NCI-H345 (cell line): Measurements from ENCODE around the gene MALRD1.

Experiments used
- DNase-seq: peaks from one replicate; lab custom pipeline; 2025; lab: John Stamatoyannopoulos, UW

Gene MALRD1

DNA sequence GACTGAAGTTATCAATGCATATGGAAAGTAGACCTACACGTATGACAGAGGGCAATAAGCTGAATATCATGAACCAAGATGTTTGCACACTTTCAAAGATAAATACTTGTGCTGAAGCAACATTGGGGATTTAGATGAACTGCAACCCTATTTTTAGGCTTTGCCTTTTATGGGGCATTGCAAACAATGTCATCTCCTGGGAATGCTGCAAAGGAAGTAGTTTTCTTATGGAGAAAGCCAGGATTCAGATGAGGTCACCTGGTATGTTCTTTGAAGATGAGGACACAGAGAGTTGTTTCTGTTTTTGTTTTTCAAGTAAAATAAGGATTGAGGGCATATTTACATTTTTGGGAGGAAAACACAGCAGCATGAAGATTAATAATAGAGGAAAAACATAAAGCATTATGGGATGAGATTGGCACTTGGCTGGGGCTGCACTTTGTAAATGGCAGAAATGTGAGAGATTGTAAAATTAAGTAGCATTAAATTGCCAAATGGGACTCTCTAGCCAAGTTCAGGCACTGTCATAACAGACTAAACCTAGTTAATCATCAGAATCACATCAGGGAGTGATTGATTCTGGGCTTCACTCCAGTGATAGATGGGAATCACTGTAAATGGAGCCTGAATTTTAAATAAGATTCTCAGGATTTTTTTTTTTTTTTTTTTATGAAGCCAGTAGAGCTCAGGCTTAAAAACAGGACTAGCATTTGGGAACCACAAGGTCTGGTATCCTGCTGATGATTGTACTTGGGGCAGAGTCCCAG, 63.1 kb downstream of the MALRD1 start:
- no peak for DNase-seq

DNA sequence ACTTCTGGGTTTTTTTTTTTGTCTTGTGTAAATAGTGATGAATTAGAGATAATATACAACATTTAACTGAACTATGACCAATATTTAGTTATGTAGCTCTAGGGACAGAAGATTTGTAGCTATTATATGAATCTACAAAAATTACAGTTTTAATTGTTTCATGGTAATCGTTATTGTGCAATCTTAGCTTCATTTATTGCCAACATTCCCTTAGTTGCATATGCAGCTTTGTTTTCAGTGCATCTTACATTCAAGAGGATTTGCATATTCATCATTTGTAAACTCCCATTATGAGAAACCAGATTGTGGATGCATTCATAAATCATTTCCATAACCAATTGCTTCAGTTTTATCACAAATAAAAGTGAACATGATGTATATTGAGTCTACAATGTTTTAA, 68.8 kb downstream of the MALRD1 start:
- DNase-seq = no peak

DNA sequence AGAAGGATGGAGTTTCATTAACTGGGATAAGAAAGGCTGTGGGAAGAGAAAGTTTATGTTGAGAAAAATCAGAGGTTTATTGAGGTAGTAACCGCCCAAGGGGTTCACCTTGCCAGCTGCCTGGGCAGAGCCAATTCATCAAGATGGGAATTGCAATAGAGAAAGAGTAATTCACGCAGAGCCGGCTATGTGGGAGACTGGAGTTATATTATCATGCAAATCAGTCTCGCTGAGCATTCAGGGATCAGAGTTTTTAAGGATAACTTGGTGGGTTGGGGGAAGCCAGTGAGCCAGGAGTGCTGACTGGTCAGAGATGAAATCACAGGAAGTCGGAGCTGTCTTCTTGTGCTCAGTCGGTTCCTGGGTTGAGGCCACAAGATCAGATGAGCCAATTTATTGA, 70.6 kb downstream of the MALRD1 start:
- DNase-seq = no peak

DNA sequence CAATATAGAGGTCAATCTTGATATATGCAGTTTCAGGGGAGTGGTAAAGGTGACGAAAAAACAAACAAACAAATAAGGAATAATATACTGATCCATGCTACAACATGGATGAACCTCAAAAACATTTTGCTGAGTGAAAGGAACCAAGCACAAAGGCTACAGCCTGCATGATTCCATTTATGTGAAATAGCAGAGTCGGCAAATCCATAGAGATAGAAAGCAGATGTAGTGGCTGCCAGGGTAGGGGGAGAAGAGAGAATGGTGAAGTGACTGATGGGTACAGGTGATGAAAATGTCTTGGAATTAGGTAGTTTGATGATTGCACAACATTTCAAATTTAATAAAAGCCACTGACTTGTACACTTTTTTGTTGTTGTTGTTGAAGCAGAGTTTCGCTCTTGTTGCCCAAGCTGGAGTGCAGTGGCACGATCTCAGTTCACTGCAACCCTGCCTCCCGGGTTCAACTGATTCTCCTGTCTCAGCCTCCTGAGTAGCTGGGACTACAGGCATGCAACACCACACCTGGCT, 71.8 kb downstream of the MALRD1 start:
- DNase-seq = no peak

DNA sequence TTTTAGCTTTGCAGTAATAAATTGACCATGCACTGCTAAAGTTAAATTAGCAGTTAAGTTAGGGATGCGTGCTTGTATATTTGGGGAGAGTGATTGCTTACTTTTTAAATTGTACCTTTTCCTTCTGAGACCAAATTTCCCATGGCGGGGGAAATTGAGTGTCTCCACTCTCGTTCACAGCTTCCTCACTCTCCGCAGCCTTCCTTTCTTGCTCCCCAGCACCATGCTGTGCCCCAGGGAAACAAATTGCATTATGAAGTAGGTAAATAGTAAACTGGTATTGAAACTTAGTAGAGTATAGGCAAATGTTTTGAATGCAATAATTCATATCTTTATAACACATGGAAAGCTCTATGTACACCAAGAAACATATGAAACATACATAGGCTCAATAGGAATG, 85.4 kb downstream of the MALRD1 start:
- DNase-seq = no peak

DNA sequence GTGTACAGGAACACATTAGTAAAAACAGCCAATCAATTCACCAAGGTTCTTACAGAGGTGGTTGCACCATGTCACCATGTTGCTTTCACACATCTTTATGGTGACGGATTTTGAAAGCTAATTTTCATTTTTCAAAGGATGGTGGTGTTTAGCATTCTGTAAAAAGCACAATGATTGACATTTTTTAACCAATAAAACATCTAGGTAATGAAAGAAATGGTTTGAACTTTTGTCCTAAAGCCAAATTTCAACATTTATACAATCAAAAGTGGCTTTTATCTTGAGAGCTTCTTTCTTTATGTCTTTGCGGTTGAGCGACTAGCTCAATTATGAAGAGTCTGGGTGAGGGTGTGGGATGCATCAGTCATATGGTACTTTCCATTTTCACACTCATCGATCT, 94.4 kb downstream of the MALRD1 start:
- DNase-seq = no peak

DNA sequence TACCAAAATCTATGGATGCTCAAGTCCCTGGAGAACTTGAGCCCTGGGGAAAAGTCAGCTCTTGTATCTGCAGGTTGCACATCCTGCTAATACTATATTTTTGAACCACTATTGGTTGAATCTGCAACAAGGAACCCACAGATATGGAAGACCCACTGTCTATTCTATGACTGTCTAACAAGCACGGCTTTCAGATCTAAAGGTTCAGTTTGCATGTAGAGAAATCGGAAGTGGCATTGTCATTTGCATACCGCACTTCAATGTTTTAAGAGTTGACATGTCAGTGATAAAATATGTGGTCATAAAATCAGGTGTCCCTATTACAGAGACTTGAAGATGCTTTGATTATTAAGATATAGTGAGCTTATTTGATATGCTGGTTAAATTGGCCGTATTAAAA, 95.6 kb downstream of the MALRD1 start:
- DNase-seq = no peak

DNA sequence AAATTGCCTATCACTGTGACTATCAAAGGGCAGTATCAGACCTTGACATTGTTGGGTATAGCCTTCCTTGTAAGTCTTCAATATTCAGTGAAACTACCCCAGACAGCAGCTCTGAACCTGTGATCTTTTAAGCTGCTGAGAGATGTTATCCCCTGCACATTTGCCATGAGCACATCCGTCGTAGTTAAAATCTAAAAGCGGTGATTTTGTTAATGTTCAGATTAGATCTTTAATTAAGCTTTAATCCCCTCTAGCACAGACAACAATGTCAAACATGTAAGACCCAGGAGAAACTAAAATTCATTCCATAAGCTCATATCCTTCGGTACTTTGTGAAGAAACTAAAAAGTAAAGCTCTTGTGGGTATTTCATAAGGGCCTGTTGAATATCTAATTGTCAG, 105.8 kb downstream of the MALRD1 start:
- DNase-seq = no peak

DNA sequence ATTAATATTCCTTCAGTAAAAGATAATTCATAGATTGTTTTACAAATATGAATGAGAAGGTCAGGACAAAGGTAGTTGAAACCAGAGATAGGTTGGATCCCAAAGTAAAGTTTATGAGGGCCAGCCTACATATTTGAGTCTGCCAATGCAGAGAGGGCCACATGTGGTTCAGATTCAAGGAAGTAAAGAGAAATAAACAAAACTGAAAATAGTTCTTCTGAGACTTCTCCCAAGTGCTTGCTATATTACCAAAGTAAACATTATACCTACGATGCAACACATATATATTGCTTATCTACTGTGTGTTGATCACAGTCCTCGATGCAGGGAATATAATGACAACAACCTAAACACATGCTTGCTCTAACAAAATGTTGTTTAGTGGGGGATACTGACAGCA, 109.8 kb downstream of the MALRD1 start:
- no peak for DNase-seq

DNA sequence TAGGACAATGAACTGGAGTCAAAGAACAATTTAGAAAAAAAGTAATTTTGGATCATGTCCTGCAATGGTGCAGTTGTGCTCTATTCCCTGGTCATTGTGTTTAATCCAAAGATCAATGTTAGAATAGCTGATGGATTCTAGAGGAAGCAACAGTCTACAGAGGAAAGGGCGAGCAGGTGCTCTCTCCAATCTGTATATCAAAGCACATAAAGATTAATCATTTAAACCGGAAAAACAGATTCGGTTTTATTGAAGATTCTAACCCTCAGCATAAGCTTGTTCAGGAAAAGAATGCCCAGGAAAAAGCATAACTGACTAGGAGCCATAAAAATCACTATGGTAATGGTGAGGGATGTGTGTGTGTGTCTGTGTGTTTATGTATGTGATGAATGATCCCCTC, 110.3 kb downstream of the MALRD1 start:
- DNase-seq = no peak

DNA sequence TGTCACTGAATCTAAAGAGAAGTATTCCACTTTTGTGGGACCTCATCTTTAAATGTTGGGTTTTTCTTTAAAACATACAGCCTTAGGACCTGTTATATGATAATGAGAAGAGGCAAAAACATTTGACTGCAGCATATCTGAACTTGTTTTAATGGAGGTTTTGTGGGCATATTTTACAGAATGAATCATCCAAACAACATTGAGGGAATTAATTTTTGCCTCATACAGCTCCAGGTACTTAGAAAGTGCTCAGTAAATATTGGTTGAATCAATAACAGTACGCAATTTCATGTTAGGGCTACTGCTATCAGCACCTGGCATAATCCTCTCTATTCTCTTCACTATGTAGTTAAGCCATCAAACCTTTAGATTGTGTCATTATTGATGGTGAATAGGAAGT, 115.9 kb downstream of the MALRD1 start:
- no peak for DNase-seq

DNA sequence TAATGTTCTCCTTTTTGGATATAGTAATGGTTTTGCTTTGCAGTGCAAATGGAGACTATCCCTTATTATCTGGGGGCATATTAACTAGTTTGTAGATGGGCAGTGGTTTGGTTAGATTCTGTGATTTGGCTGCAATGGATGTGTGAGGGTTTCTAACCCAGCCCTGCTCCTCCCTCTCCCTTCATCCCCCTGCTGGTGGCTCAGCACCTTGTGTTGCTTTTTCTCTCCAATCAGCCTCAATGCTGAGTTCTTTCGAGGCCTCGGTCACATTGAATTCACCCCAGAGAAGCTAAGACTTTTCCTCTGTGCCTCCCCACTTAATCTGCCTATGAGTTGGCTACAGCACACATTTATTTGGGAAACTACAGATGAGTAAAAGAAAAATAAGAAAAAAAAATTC, 120.0 kb downstream of the MALRD1 start:
- no peak for DNase-seq

DNA sequence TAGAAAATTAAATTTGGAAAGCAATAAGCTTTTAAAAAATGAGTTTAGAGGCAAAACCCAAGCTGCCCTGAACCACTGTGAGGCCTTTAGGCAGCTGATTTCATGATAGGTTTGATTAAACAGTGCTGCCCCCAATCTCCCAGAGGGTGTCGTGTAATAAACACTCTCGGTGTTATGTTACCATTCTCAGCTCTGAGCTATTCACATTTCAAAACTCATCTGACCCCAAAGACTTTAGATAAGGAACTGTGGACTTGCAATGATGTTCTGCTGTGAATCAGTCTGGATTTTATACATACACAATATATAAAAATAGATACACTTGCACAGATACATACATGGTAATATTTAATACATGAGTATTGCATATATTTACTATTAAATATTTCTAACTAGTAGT, 120.4 kb downstream of the MALRD1 start:
- DNase-seq = no peak

DNA sequence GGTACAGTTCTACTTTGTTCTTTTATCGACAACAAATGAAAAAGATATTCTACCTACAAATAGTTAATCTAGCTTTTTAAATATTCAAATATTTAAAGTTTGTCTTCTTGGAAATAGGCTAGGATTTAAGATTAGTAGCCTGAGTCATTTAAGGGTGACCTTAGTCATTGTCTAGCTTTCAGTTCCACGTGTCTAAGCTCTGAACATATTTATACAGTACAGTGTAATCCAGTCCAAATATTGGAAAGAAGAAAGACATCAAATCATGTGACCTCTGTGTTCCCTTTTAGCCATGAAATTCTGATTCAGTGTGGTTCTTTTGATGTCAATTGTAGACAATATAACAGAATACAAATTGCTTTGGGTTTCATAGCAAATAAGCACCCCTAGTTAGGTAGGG, 121.1 kb downstream of the MALRD1 start:
- no peak for DNase-seq

DNA sequence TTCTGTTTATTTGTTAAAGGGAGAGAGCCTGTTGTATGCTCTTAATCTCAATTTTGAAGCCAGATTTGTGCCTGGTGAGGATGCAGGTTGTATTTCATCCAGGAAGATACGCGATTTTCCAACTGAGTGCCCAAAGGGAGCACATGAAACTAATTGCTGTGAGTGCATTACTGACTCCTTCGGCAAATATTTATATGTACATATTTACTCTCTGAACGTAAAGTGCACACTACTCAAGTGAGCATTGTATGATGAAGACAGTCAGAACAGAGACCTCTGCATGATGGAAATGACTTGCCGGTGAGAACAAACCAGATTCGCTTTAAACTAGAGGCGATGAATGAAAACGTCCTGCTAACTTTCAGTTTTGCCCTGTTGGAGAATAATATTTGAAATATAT, 130.1 kb downstream of the MALRD1 start:
- DNase-seq = no peak

DNA sequence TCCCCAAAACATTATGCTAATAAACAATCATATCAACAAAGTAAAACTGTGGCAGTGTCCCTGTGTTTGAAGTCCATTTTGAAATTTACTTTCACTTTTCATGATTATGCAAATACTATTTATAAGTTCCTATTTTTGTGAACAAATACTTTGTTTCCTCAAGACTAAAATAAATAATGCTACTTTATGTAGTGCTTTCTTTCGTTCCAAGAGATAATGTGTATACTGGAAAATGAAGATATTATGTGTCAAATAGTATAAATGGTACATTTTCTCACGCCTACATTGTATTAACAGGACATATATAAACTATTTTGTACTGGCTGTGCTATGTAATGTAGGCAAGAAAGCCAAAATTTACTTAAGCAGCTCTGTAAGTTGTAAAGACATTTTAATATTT, 136.3 kb downstream of the MALRD1 start:
- no peak for DNase-seq

DNA sequence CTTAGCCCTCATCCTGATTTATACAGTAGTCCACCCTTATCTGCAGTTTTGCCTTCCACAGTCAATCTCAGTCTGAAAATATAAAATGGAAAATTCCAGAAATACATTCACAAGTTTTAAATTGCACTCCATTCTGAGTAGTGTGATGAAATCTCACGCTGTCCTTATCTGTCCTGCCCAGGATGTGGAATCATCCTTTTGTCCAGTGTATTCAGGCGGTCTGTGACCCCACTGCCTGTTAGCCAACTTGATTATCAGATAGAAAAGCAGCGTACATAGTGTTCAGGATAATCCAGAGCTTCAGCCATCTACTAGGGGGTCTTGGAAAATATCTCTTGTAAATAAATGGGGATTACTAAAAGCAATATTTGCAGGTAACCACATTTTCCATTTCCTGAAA, 146.3 kb downstream of the MALRD1 start:
- DNase-seq = no peak

DNA sequence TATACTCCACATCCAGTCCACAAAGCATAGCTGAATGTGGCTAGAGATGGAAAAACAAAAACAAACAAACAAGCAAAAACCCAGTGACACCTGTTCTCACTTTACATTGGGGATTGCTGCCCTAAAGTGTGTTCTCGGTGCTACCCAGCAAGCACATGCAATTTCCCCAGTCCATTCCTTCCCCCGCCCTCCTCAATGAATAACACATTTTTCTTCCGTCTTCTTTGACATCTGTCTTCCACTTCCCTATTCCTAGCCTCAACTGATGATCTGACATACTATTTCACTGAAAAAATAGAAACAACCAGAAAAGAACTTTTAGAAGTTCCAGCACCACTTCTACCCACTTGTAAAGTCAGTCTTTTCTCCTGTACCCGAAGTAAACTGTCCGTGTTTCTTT, 147.1 kb downstream of the MALRD1 start:
- DNase-seq = no peak

DNA sequence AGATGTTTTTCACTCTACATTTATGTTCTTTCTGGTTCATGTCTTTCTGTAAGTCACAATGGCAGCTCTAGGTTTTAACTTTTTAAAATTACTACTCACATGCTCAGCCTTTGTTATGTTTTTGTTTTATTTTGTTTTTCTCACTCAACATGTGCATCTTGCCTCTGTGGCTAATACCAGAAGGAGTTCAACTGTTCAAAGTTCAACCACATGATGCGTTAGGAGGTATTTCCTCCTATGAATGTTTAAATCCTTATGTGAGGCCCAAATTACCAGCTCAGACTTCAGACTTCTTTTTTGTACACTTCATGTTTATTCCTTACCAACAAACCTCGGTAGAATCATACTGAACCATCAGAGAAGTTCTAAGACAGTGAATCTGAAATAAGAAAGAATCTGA, 151.6 kb downstream of the MALRD1 start:
- DNase-seq = no peak

DNA sequence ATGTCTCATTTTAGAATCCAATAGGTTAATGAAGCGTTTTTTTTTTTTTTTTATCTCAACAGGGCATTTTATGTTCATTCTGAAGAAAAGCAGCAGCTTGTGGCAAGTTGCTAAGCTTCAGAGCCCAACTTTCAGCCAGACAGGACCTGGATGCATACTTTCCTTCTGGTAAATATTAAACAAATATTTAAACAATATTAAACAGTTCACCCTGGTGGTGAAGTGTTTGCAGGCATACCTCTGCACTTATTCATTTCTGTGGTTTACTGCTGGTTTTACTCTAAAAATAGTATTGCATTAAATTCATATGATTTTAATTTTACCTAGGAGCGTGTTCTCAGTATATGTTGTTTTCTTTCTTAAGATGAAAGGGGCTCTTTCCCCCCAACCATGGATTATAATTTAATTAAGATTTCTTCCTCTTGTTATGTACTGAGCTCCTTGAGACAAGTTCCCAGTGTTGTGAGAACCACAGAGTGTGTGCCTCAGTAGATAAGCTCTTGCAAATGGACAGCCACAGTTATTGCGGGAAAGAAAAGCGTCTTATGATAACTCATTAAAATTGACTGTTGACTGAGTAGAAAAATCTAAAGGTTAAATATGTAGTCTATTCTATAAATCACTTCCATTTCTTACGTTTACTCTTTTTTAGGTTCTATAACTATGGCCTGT, 155.8 kb downstream of the MALRD1 start:
- no peak for DNase-seq

DNA sequence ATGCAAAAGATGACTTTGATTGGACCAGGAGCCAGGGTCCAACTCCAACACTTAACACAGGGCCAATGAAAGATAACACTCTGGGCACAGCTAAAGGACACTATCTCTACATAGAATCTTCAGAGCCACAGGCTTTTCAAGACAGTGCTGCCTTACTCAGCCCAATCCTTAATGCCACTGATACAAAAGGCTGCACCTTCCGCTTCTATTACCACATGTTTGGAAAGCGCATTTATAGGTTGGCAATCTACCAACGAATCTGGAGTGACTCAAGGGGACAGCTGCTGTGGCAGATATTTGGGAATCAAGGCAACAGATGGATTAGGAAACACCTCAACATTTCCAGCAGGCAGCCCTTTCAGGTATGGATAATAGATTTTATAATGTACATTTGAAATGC, 160.7 kb downstream of the MALRD1 start:
- DNase-seq = no peak

DNA sequence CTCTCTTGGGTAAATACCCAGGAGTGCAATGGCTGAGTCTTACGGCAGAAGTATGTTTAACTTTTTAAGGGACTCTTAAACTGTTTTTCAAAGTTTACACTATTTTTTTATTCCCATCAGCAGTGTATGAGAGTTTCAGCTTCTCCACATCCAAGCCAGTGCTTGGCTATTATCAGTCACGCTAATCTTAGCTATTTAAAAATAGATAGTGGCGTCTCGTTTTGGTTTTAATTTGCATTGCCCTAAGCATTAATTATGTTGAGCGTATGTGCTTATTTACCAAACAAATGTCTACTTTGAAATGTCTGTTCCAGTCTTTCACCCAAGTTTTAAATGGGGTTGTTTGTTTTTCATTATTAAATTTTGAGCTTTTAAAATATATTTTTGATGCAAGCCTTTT, 164.0 kb downstream of the MALRD1 start:
- DNase-seq = no peak

DNA sequence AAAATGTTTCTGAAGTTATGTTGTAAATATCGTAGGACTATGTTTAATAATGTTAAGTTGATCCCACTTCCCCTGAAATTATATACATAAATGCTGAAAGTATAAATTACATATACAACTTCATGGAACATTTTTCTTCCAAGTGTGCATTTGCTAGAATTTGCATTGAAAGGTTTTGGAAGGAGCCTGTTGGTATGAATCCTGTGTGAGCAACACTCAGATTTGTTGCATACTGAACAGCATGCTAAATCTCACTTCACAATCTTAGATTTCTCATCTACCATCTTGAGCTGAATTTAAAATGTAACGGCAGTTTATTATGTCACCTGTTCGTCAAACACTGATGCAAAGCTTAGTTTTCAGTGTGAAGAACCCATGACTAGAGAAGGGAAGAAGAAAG, 172.6 kb downstream of the MALRD1 start:
- no peak for DNase-seq

DNA sequence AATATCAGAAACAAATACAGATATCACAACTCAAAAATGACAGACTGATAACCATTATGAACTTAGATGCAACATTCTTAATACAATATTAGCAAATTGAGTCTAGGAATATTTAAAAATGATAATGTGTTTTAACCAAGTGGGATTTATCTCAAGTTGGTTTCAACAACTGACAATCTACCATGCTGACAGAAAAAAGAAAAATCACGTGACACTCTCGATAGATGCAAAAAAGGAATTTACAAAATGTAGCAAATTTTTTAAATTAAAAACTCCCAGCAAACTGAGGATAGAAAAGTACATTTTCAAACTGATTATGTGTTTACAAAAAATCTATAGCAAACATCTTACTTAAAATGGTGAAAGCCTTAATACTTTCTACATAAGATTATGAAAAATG, 177.4 kb downstream of the MALRD1 start:
- no peak for DNase-seq
